ENCODE results near the gene CES3. TPM values are rescaled to one million over a fixed set of nuclear protein-coding genes. Genes with fewer than 3 reads are reported as not detected.

The CES3 gene
- total and polyA plus RNA-seq, 9 of the 15 experiments (the other 6 are each of a cell fraction or from before 2014, with no cell fraction given), result 0.06 to 2.2 (median 0.68) TPM

DNA sequence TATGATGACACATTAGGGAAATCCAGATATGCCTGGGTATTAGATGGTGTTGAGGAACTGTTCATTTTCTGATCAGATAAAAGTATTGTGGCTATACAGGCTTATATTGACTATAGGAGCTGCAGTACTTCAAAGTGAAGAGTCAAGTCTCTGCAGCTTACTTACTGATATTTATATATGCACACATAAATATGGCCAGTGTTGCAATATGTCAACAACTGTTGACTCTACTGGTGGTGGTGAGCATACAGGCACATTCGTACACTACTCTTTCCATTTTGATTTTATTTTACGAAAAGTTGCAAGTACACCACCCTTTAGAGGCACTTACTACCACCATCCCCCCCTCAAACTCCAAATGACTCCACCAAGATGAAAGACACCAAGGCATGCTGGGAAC lies 29.4 kb upstream of the CES3 start (continued):
- TF ChIP-seq, protein P1, sequence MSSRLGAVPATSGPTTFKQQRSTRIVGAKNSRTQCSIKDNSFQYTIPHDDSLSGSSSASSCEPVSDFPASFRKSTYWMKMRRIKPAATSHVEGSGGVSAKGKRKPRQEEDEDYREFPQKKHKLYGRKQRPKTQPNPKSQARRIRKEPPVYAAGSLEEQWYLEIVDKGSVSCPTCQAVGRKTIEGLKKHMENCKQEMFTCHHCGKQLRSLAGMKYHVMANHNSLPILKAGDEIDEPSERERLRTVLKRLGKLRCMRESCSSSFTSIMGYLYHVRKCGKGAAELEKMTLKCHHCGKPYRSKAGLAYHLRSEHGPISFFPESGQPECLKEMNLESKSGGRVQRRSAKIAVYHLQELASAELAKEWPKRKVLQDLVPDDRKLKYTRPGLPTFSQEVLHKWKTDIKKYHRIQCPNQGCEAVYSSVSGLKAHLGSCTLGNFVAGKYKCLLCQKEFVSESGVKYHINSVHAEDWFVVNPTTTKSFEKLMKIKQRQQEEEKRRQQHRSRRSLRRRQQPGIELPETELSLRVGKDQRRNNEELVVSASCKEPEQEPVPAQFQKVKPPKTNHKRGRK (tag; IDR thresholded peaks at IDR 0.05), result no peak
- no peak for TF ChIP-seq MAZ (CRISPR knock-in tag; conservative IDR thresholded peaks at IDR 0.05 in 1 of 2, IDR thresholded peaks at IDR 0.05 in 1 of 2)
- TF ChIP-seq SUPT5H (IDR thresholded peaks at IDR 0.05), result peak; percentile 27; the same call in 1 of the 2 replicates
- TF ChIP-seq SRSF9 (IDR thresholded peaks at IDR 0.05; ENCODE audit: borderline replicate concordance, low read depth, low read length), result no peak
- 0 out of 2 replicates have a peak, but pooled peaks have one; percentile 12 for TF ChIP-seq RBFOX2 (IDR thresholded peaks at IDR 0.05; ENCODE audit: low read depth, low read length)
- TF ChIP-seq YBX1 (IDR thresholded peaks at IDR 0.05), result no peak
- TF ChIP-seq, protein P2, sequence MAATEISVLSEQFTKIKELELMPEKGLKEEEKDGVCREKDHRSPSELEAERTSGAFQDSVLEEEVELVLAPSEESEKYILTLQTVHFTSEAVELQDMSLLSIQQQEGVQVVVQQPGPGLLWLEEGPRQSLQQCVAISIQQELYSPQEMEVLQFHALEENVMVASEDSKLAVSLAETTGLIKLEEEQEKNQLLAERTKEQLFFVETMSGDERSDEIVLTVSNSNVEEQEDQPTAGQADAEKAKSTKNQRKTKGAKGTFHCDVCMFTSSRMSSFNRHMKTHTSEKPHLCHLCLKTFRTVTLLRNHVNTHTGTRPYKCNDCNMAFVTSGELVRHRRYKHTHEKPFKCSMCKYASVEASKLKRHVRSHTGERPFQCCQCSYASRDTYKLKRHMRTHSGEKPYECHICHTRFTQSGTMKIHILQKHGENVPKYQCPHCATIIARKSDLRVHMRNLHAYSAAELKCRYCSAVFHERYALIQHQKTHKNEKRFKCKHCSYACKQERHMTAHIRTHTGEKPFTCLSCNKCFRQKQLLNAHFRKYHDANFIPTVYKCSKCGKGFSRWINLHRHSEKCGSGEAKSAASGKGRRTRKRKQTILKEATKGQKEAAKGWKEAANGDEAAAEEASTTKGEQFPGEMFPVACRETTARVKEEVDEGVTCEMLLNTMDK (IDR thresholded peaks at IDR 0.05; ENCODE audit: borderline replicate concordance, insufficient read depth, low read depth, low read length, poor library complexity, severe bottlenecking), result no peak
- no peak for TF ChIP-seq ZNF146 (CRISPR knock-in tag; IDR thresholded peaks at IDR 0.05; ENCODE audit: unreplicated experiment)
- TF ChIP-seq, protein P3, sequence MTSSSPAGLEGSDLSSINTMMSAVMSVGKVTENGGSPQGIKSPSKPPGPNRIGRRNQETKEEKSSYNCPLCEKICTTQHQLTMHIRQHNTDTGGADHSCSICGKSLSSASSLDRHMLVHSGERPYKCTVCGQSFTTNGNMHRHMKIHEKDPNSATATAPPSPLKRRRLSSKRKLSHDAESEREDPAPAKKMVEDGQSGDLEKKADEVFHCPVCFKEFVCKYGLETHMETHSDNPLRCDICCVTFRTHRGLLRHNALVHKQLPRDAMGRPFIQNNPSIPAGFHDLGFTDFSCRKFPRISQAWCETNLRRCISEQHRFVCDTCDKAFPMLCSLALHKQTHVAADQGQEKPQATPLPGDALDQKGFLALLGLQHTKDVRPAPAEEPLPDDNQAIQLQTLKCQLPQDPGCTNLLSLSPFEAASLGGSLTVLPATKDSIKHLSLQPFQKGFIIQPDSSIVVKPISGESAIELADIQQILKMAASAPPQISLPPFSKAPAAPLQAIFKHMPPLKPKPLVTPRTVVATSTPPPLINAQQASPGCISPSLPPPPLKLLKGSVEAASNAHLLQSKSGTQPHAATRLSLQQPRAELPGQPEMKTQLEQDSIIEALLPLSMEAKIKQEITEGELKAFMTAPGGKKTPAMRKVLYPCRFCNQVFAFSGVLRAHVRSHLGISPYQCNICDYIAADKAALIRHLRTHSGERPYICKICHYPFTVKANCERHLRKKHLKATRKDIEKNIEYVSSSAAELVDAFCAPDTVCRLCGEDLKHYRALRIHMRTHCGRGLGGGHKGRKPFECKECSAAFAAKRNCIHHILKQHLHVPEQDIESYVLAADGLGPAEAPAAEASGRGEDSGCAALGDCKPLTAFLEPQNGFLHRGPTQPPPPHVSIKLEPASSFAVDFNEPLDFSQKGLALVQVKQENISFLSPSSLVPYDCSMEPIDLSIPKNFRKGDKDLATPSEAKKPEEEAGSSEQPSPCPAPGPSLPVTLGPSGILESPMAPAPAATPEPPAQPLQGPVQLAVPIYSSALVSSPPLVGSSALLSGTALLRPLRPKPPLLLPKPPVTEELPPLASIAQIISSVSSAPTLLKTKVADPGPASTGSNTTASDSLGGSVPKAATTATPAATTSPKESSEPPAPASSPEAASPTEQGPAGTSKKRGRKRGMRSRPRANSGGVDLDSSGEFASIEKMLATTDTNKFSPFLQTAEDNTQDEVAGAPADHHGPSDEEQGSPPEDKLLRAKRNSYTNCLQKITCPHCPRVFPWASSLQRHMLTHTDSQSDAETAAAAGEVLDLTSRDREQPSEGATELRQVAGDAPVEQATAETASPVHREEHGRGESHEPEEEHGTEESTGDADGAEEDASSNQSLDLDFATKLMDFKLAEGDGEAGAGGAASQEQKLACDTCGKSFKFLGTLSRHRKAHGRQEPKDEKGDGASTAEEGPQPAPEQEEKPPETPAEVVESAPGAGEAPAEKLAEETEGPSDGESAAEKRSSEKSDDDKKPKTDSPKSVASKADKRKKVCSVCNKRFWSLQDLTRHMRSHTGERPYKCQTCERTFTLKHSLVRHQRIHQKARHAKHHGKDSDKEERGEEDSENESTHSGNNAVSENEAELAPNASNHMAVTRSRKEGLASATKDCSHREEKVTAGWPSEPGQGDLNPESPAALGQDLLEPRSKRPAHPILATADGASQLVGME (CRISPR knock-in tag; IDR thresholded peaks at IDR 0.05), result no peak
- no peak for TF ChIP-seq GATAD2B (IDR thresholded peaks at IDR 0.05; ENCODE audit: borderline replicate concordance)
- TF ChIP-seq POU5F1 (IDR thresholded peaks at IDR 0.05; ENCODE audit: borderline replicate concordance, low read depth, low read length, partially characterized antibody), result no peak
- TF ChIP-seq ZNF143 (CRISPR knock-in tag; IDR thresholded peaks at IDR 0.05), result peak; percentile 40; the same call in 1 of the 2 replicates
- TF ChIP-seq, protein P4, sequence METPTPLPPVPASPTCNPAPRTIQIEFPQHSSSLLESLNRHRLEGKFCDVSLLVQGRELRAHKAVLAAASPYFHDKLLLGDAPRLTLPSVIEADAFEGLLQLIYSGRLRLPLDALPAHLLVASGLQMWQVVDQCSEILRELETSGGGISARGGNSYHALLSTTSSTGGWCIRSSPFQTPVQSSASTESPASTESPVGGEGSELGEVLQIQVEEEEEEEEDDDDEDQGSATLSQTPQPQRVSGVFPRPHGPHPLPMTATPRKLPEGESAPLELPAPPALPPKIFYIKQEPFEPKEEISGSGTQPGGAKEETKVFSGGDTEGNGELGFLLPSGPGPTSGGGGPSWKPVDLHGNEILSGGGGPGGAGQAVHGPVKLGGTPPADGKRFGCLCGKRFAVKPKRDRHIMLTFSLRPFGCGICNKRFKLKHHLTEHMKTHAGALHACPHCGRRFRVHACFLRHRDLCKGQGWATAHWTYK (CRISPR knock-in tag; IDR thresholded peaks at IDR 0.05), result no peak
- TF ChIP-seq PML (IDR thresholded peaks at IDR 0.05; ENCODE audit: low read length), result peak; percentile 30; the same call in 1 of the 2 replicates
- no peak for TF ChIP-seq CEBPG (CRISPR knock-in tag; IDR thresholded peaks at IDR 0.05)
- TF ChIP-seq CEBPG (tag; conservative IDR thresholded peaks at IDR 0.05 in 1 of 2, IDR thresholded peaks at IDR 0.05 in 1 of 2), result peak in 1 of 2 experiments; percentile 33; a peak in 1 of 4 replicates

All from K562 (cell line).